KMS-11 (cell line): ENCODE results near the gene BMS1.

Experiments
- H2AFZ ChIP-seq: fragments of 200-600 bp; sonication (generic); 2 replicates; pipeline ENCODE4 v1.6.1; 2016; ENCODE audit warnings: antibody characterized with exemption, mixed run types, low read depth
- H3K27ac ChIP-seq: fragments of 200-600 bp; sonication (generic); 2 replicates; pipeline ENCODE4 v1.6.1; 2016; ENCODE audit warnings: mild to moderate bottlenecking, mixed run types
- H3K27me3 ChIP-seq: fragments of 200-600 bp; sonication (generic); 2 replicates; pipeline ENCODE4 v1.6.1; 2017; ENCODE audit warnings: mild to moderate bottlenecking, low read depth, mixed run types, moderate library complexity; ENCODE audit not compliant: insufficient read depth
- H3K36me3 ChIP-seq: fragments of 200-600 bp; sonication (generic); 2 replicates; pipeline ENCODE4 v1.6.1; 2017; ENCODE audit warnings: mild to moderate bottlenecking, mixed run types; ENCODE audit not compliant: insufficient read depth
- H3K4me1 ChIP-seq: fragments of 200-600 bp; sonication (generic); 2 replicates; pipeline ENCODE4 v1.6.1; 2016; ENCODE audit warnings: mild to moderate bottlenecking, low read depth, mixed run types; ENCODE audit not compliant: poor library complexity, severe bottlenecking
- H3K4me2 ChIP-seq: fragments of 200-600 bp; sonication (generic); 2 replicates; pipeline ENCODE4 v1.7.0; 2016; ENCODE audit warnings: mild to moderate bottlenecking, mixed run types
- H3K4me3 ChIP-seq: fragments of 200-600 bp; sonication (generic); IDR thresholded peaks from 2 replicates; pipeline ENCODE4 v1.6.1; 2017; ENCODE audit warnings: low read depth, low read length, mixed read lengths; ENCODE audit not compliant: insufficient read depth
- H3K79me2 ChIP-seq: fragments of 200-600 bp; sonication (generic); 2 replicates; pipeline ENCODE4 v1.6.1; 2016; ENCODE audit warnings: low read depth, mixed run types; ENCODE audit not compliant: insufficient read depth
- H3K9ac ChIP-seq: fragments of 200-600 bp; sonication (generic); 2 replicates; pipeline ENCODE4 v1.6.1; 2016; ENCODE audit warnings: mild to moderate bottlenecking, mixed run types
- H4K20me1 ChIP-seq: fragments of 200-600 bp; sonication (generic); 2 replicates; pipeline ENCODE4 v1.6.1; 2016; ENCODE audit warnings: mild to moderate bottlenecking, mixed run types; ENCODE audit not compliant: insufficient read depth
- CTCF ChIP-seq: fragments of 200-600 bp; sonication (generic); conservative IDR thresholded peaks from 2 replicates; pipeline ENCODE4 v1.6.1; 2017; ENCODE audit warnings: low read depth, mild to moderate bottlenecking, antibody characterized with exemption, low read length, moderate library complexity, mixed read lengths

BMS1 gene

GRCh38 chr10:42871823-42872222 is 89.2 kb downstream of the BMS1 start:
- no peak overlapping the region for H3K27ac ChIP-seq
- no peaks in the 10 kb centered on the region for H3K27me3 ChIP-seq
- no peak overlapping the region for H2AFZ ChIP-seq
- H3K4me2 ChIP-seq, result no peak overlapping the region
- H3K4me3 ChIP-seq, result no peak overlapping the region
- TF ChIP-seq CTCF, result no peak
- no peak overlapping the region for H3K9ac ChIP-seq
- no peaks in the 10 kb centered on the region for H3K36me3 ChIP-seq
- no peaks in the 10 kb centered on the region for H3K79me2 ChIP-seq
- no peaks in the 10 kb centered on the region for H3K4me1 ChIP-seq
- no peaks in the 10 kb centered on the region for H4K20me1 ChIP-seq

- H3K4me1 ChIP-seq, result no peaks in the 10 kb centered on the region
Observed at GRCh38 chr10:42872865-42873435, 90.4 kb downstream of the BMS1 start.

GRCh38 chr10:42874713-42875387 is 92.3 kb downstream of the BMS1 start:
- no peak overlapping the region for H3K9ac ChIP-seq
- no peak overlapping the region for H3K4me3 ChIP-seq
- no peaks in the 10 kb centered on the region for H4K20me1 ChIP-seq
- no peak overlapping the region for H3K27ac ChIP-seq
- no peak for TF ChIP-seq CTCF
- no peaks in the 10 kb centered on the region for H3K36me3 ChIP-seq
- H3K79me2 ChIP-seq, result no peaks in the 10 kb centered on the region
- H3K4me2 ChIP-seq, result no peak overlapping the region
- H2AFZ ChIP-seq, result no peak overlapping the region
- H3K4me1 ChIP-seq, result no peaks in the 10 kb centered on the region
- no peaks in the 10 kb centered on the region for H3K27me3 ChIP-seq

More at GRCh38 chr10:42872865-42873435, 90.4 kb downstream of the BMS1 start:
- H3K4me3 ChIP-seq, result no peak overlapping the region
- H2AFZ ChIP-seq, result no peak overlapping the region
- H3K36me3 ChIP-seq, result no peaks in the 10 kb centered on the region
- no peak overlapping the region for H3K9ac ChIP-seq
- H3K79me2 ChIP-seq, result no peaks in the 10 kb centered on the region
- H3K4me2 ChIP-seq, result no peak overlapping the region
- no peak overlapping the region for H3K27ac ChIP-seq
- no peaks in the 10 kb centered on the region for H3K27me3 ChIP-seq
- TF ChIP-seq CTCF, result no peak
- H4K20me1 ChIP-seq, result no peaks in the 10 kb centered on the region

- Histone ChIP-seq H3K4me1 (no peaks in the 10 kb centered on the region), H3K36me3 (no peaks in the 10 kb centered on the region), H4K20me1 (no peaks in the 10 kb centered on the region), H3K79me2 (no peaks in the 10 kb centered on the region), H3K27ac (no peak overlapping the region), H2AFZ (no peak overlapping the region), H3K4me2 (no peak overlapping the region), H3K27me3 (no peaks in the 10 kb centered on the region), H3K4me3 (no peak overlapping the region), H3K9ac (no peak overlapping the region)
- no peak for TF ChIP-seq CTCF
Observed at GRCh38 chr10:42875388-42875755, 92.8 kb downstream of the BMS1 start.
